Activated T-cell treated with anti-CD3 and anti-CD28 coated beads, Interleukin-2, amount 50 U/mL, for 72 hours (primary cell): ENCODE measurements around the gene CA10. TPM values are rescaled to one million over a fixed set of nuclear protein-coding genes. Genes with fewer than 3 reads are reported as not detected.

Experiments
- ATAC-seq, 2 donors: fragments of 150-1000 bp; cut with Tn5 transposase; replicated peaks in 1 of 2; 2 replicates each; pipeline ENCODE4 v1.10.0; 2021; ENCODE audit warnings: moderate library complexity in 2 of 2, mild to moderate bottlenecking in 1 of 2
- DNase-seq, 2 donors: peaks; one replicate each; pipeline ENCODE4 v3.0.0; 2021 to 2022; ENCODE audit warnings: mixed read lengths in 1 of 2
- H3K27ac Mint-ChIP-seq: one replicate; pipeline ENCODE4 v1.8.0; 2022; ENCODE audit warnings: mild to moderate bottlenecking, moderate library complexity, mixed read lengths
- H3K27me3 Mint-ChIP-seq: one replicate; pipeline ENCODE4 v1.8.0; 2022; ENCODE audit warnings: low read depth, mixed read lengths
- H3K36me3 Mint-ChIP-seq, 2 donors: one replicate each; pipeline ENCODE4 v1.8.0; 2022; ENCODE audit warnings: mixed read lengths in 2 of 2, mild to moderate bottlenecking in 1 of 2; ENCODE audit not compliant: insufficient read depth in 2 of 2
- H3K4me1 Mint-ChIP-seq: one replicate; pipeline ENCODE4 v1.8.0; 2022; ENCODE audit warnings: low read depth, mixed read lengths
- H3K4me3 Mint-ChIP-seq, 2 donors: one replicate each; pipeline ENCODE4 v1.8.0; 2022; ENCODE audit warnings: mild to moderate bottlenecking in 2 of 2, mixed read lengths in 2 of 2, moderate library complexity in 2 of 2
- H3K9me3 Mint-ChIP-seq, 2 donors: one replicate each; pipeline ENCODE4 v1.8.0; 2022; ENCODE audit warnings: mixed read lengths in 2 of 2
- total RNA-seq, 2 donors: library from RNA; stranded (reverse); gene quantifications; one replicate each; pipeline ENCODE4 v1.2.3, GENCODE V29; 2022

CA10 gene
- total RNA-seq, 2 donors from 2014 or later, result not detected

GRCh38 chr17:51805185-51805584 lies 353.3 kb downstream of the CA10 start:
- no peaks in the 10 kb centered on the region for H3K4me1 Mint-ChIP-seq
- no peaks in the 10 kb centered on the region for H3K9me3 Mint-ChIP-seq
- peaks cover 23% of the 10 kb centered on the region for H3K27me3 Mint-ChIP-seq
- no peaks in the 10 kb centered on the region for H3K36me3 Mint-ChIP-seq
- H3K4me3 Mint-ChIP-seq, result no peak overlapping the region
- H3K27ac Mint-ChIP-seq, result no peak overlapping the region
- no peak for DNase-seq
- ATAC-seq, result no peak

GRCh38 chr17:51803161-51803560 lies 355.4 kb downstream of the CA10 start:
- no peak overlapping the region for H3K4me3 Mint-ChIP-seq
- ATAC-seq (no peak), DNase-seq (no peak)
- no peaks in the 10 kb centered on the region for H3K36me3 Mint-ChIP-seq
- H3K4me1 Mint-ChIP-seq, result no peaks in the 10 kb centered on the region
- H3K27ac Mint-ChIP-seq, result no peak overlapping the region
- H3K27me3 Mint-ChIP-seq, result peaks cover 17% of the 10 kb centered on the region
- H3K9me3 Mint-ChIP-seq, result no peaks in the 10 kb centered on the region

DNA sequence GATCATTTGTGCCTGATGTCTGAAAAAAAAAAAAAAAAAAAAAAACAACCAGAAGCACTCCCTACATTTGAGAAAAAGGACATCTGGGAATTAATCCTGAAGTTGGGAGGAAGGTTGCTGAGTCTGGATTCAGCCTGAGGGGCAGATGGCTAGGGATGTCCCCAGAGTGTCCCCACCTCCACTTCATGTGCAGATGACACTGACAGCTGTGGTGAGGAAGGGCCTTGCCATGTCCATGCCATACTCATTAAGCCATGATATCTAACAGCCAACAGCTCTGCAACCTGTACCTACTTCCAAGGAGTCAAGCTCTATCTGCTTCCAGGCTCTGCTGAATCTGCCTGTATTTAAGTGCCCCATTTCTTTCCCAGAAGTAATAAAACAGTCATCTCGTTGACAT lies 356.0 kb downstream of the CA10 start:
- H3K36me3 Mint-ChIP-seq, result no peaks in the 10 kb centered on the region
- H3K27me3 Mint-ChIP-seq, result peaks cover 19% of the 10 kb centered on the region
- ATAC-seq, result no peak
- no peak overlapping the region for H3K27ac Mint-ChIP-seq
- no peaks in the 10 kb centered on the region for H3K4me1 Mint-ChIP-seq
- H3K9me3 Mint-ChIP-seq, result no peaks in the 10 kb centered on the region
- DNase-seq, result no peak
- H3K4me3 Mint-ChIP-seq, result no peak overlapping the region

DNA sequence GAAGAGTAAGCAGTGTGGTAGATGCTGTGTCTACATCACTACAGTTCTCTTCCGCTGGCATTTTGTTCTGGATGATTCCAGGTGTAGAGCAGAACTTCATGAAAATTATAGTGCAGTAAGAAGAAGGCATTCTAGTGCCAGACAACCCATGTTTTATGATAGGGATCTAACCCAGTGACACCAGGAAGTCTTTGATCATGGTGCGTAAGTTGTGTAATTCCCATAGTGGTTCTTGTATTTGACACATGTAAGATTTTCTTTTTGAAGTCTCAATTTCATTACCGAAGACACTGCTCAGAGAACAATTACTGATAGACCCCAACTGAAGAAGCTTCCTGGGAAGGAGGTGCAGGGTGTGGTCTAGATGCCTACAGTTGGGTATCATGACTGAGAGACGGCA lies 356.9 kb downstream of the CA10 start:
- no peaks in the 10 kb centered on the region for H3K36me3 Mint-ChIP-seq
- DNase-seq (no peak), ATAC-seq (no peak)
- H3K4me3 Mint-ChIP-seq, result no peak overlapping the region
- no peaks in the 10 kb centered on the region for H3K9me3 Mint-ChIP-seq
- H3K27me3 Mint-ChIP-seq, result peaks cover 19% of the 10 kb centered on the region
- no peak overlapping the region for H3K27ac Mint-ChIP-seq
- no peaks in the 10 kb centered on the region for H3K4me1 Mint-ChIP-seq

- Mint-ChIP-seq H3K27me3 (peaks cover 7% of the 10 kb centered on the region), H3K4me3 (no peak overlapping the region), H3K4me1 (no peaks in the 10 kb centered on the region), H3K9me3 (no peaks in the 10 kb centered on the region), H3K36me3 (no peaks in the 10 kb centered on the region), H3K27ac (no peak overlapping the region)
- no peak for DNase-seq
- no peak for ATAC-seq
These were observed 358.5 kb downstream of the CA10 start for GRCh38 chr17:51799981-51800380.

GRCh38 chr17:51799240-51799639 lies 359.3 kb downstream of the CA10 start:
- no peaks in the 10 kb centered on the region for H3K4me1 Mint-ChIP-seq
- H3K27me3 Mint-ChIP-seq, result peaks cover 7% of the 10 kb centered on the region
- no peaks in the 10 kb centered on the region for H3K9me3 Mint-ChIP-seq

GRCh38 chr17:51797150-51797549 lies 361.4 kb downstream of the CA10 start:
- Mint-ChIP-seq H3K36me3 (no peaks in the 10 kb centered on the region), H3K4me3 (no peak overlapping the region), H3K27ac (no peak overlapping the region), H3K27me3 (peaks cover 7% of the 10 kb centered on the region), H3K9me3 (no peaks in the 10 kb centered on the region), H3K4me1 (no peaks in the 10 kb centered on the region)
- DNase-seq (no peak), ATAC-seq (no peak)

More at GRCh38 chr17:51799240-51799639, 359.3 kb downstream of the CA10 start:
- DNase-seq, result no peak
- Mint-ChIP-seq H3K27ac (no peak overlapping the region), H3K4me3 (no peak overlapping the region), H3K36me3 (no peaks in the 10 kb centered on the region)
- ATAC-seq, result no peak

DNA sequence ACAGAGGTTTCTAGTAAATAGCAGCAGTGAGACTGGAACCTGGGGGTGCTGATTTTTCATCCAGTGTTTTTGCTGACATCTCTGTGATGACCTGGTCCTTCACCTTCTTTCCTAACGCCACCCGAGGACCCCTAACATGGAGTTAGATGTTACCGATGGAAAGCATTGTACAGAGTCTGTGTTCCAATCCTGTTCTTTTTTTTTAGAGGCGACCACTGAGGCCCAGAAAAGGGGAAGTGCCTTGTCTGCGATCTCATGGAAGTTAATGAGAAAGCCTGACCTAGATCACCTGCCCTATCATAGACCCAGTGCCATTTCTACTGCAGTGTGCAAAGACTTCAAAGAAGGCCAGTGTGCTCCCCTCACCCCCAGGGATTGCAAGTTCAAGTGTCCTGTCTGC lies 362.5 kb downstream of the CA10 start:
- Mint-ChIP-seq H3K4me3 (no peak overlapping the region), H3K27me3 (peaks cover 7% of the 10 kb centered on the region), H3K27ac (no peak overlapping the region), H3K9me3 (no peaks in the 10 kb centered on the region), H3K36me3 (no peaks in the 10 kb centered on the region), H3K4me1 (no peaks in the 10 kb centered on the region)
- DNase-seq, result no peak
- no peak for ATAC-seq

- ATAC-seq (no peak), DNase-seq (no peak)
- no peaks in the 10 kb centered on the region for H3K4me1 Mint-ChIP-seq
- no peaks in the 10 kb centered on the region for H3K36me3 Mint-ChIP-seq
- H3K4me3 Mint-ChIP-seq, result no peak overlapping the region
- no peak overlapping the region for H3K27ac Mint-ChIP-seq
- H3K27me3 Mint-ChIP-seq, result peaks cover 7% of the 10 kb centered on the region
- H3K9me3 Mint-ChIP-seq, result no peaks in the 10 kb centered on the region
These were observed 363.1 kb downstream of the CA10 start for GRCh38 chr17:51795401-51795800.

DNA sequence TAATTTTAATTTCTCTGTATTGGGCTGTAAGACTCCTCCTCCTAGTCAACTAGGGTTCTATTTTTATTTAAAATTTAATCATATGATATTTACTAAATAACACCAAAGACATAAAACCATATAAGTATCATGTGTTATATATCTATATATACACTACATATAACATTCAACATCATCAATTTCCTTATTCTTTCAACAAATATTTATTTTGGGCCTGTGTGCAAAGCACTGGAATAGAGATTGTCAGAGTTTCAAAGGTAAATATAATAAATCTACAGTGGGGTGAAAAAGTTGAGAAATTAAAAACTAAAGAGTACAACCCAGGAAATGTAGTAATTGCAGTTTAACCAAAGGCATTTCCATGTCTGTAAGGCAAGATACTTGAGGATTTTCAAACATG lies 364.0 kb downstream of the CA10 start:
- Mint-ChIP-seq H3K36me3 (no peaks in the 10 kb centered on the region), H3K27me3 (peaks cover 10% of the 10 kb centered on the region), H3K27ac (no peak overlapping the region), H3K4me3 (no peak overlapping the region), H3K4me1 (no peaks in the 10 kb centered on the region), H3K9me3 (no peaks in the 10 kb centered on the region)
- ATAC-seq (no peak), DNase-seq (no peak)

- no peaks in the 10 kb centered on the region for H3K4me1 Mint-ChIP-seq
- H3K27ac Mint-ChIP-seq, result no peak overlapping the region
- peaks cover 16% of the 10 kb centered on the region for H3K27me3 Mint-ChIP-seq
- H3K9me3 Mint-ChIP-seq, result no peaks in the 10 kb centered on the region
- ATAC-seq (no peak), DNase-seq (no peak)
- no peak overlapping the region for H3K4me3 Mint-ChIP-seq
- H3K36me3 Mint-ChIP-seq, result no peaks in the 10 kb centered on the region
These were observed 364.8 kb downstream of the CA10 start for GRCh38 chr17:51793686-51794085.

- peak in 1 of 2 donors; percentile 32 for ATAC-seq
- Mint-ChIP-seq H3K27me3 (peaks cover 19% of the 10 kb centered on the region), H3K4me3 (no peak overlapping the region), H3K27ac (no peak overlapping the region), H3K4me1 (peaks cover 6% of the 10 kb centered on the region), H3K9me3 (no peaks in the 10 kb centered on the region), H3K36me3 (no peaks in the 10 kb centered on the region)
- DNase-seq, result no peak
These were observed 379.7 kb downstream of the CA10 start for GRCh38 chr17:51778842-51779241.

DNA sequence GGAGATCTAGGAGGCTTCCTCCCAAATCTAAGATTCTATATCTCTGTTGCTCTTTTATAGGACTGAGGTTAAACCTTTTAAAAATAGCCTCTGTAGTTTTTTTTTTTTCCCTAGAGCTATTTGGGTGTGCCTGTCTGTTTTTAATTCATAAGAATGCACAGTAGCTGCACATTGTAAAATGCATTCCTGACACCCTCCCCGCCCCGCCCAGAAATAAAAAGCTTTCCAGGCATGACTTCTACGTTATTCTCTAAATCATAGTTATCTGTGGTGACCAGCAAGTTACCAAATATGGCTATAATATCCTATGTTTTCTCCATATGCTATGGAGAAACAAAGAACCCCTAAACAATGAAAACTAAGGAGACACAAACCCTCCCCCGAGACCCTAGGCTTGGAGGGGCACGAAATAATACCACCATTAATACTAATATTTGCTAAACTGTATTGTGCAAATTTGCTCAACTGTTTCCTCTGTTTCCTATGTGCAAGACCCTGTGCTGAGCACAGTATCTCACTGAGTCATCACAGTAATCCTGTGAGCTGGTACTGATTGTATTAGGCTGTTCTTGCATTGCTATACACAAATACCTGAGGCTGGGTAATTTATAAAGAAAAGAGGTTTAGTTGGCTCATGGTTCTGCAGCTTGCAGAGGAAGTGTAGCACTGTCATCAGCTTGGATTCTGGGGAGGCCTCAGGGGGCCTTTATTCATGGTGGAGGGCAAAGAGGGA lies 388.3 kb downstream of the CA10 start:
- ATAC-seq (no peak), DNase-seq (no peak)

DNA sequence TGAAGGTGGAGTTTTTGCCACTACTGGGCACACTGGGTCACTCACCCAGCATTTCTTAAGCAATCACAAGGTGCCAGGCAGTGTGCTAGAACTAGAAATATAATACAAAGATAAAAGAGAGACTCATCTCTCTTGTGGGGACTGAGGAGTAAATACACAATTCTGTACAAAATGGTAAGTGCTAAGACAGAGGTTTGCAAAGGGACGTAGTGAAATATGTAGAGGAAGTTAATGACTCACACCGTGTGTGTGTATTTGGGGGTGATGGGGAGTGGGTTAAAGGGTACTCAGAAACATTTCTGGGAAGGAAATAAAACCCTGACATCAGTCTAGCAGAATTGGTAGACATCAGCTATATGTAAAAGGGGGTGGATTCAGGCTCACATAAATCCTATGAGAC lies 389.3 kb downstream of the CA10 start:
- ATAC-seq (peak; percentile 65 to 82), DNase-seq (no peak)
- Mint-ChIP-seq H3K9me3 (no peaks in the 10 kb centered on the region), H3K27ac (no peak overlapping the region), H3K27me3 (peaks cover 5% of the 10 kb centered on the region), H3K36me3 (no peaks in the 10 kb centered on the region), H3K4me3 (no peak overlapping the region), H3K4me1 (peaks cover 8% of the 10 kb centered on the region)

More for the DNA sequence above, 388.3 kb downstream of the CA10 start:
- Mint-ChIP-seq H3K36me3 (no peaks in the 10 kb centered on the region), H3K4me1 (peaks cover 8% of the 10 kb centered on the region), H3K27me3 (no peaks in the 10 kb centered on the region), H3K9me3 (no peaks in the 10 kb centered on the region), H3K27ac (no peak overlapping the region), H3K4me3 (no peak overlapping the region)
